H9 (cell line): ENCODE results near the gene GHR. TPM values are rescaled to one million over a fixed set of nuclear protein-coding genes. Genes with fewer than 3 reads are reported as not detected.

Experiments
- DNase-seq: peaks from one replicate; pipeline ENCODE4 v3.0.0-alpha.2; 2017
- H2AFZ ChIP-seq: one replicate; pipeline ENCODE4 v1.6.1; 2013; ENCODE audit warnings: mild to moderate bottlenecking, low read length, control low read depth, moderate library complexity
- H2AK5ac ChIP-seq: 2 replicates; pipeline ENCODE4 v1.6.1; 2013; ENCODE audit warnings: low read length, control low read depth, mixed read lengths; ENCODE audit not compliant: insufficient read length
- H2BK120ac ChIP-seq: one replicate; pipeline ENCODE4 v1.6.1; 2013; ENCODE audit warnings: low read depth, mild to moderate bottlenecking, low read length, control low read depth, inconsistent platforms; ENCODE audit not compliant: poor library complexity, severe bottlenecking
- H2BK12ac ChIP-seq: 2 replicates; pipeline ENCODE4 v1.6.1; 2013; ENCODE audit warnings: low read length, control low read depth, mixed read lengths, low read depth; ENCODE audit not compliant: insufficient read length
- H2BK15ac ChIP-seq: 2 replicates; pipeline ENCODE4 v1.6.1; 2013; ENCODE audit warnings: low read depth, low read length, control low read depth
- H2BK20ac ChIP-seq: one replicate; pipeline ENCODE4 v1.6.1; 2013; ENCODE audit warnings: low read depth, mild to moderate bottlenecking, low read length, control low read depth, inconsistent platforms; ENCODE audit not compliant: poor library complexity, severe bottlenecking
- H2BK5ac ChIP-seq: 2 replicates; pipeline ENCODE4 v1.6.1; 2013; ENCODE audit warnings: low read length, control low read depth, mixed read lengths; ENCODE audit not compliant: insufficient read length
- H3K14ac ChIP-seq: 2 replicates; pipeline ENCODE4 v1.6.1; 2013; ENCODE audit warnings: low read length, control low read depth; ENCODE audit not compliant: insufficient read depth
- H3K18ac ChIP-seq: 2 replicates; pipeline ENCODE4 v1.6.1; 2013; ENCODE audit warnings: low read depth, mild to moderate bottlenecking, mixed read lengths, low read length, control low read depth; ENCODE audit not compliant: insufficient read length
- H3K23ac ChIP-seq: 2 replicates; pipeline ENCODE4 v1.6.1; 2013; ENCODE audit warnings: low read length, control low read depth, mixed read lengths, low read depth; ENCODE audit not compliant: insufficient read length
- H3K23me2 ChIP-seq: 2 replicates; pipeline ENCODE4 v1.6.1; 2013; ENCODE audit warnings: low read depth, mild to moderate bottlenecking, mixed read lengths, low read length, control low read depth; ENCODE audit not compliant: insufficient read length, poor library complexity, severe bottlenecking
- H3K27ac ChIP-seq: 2 replicates; pipeline ENCODE4 v1.5.1; 2013; ENCODE audit warnings: low read length, control low read depth, mixed read lengths, low read depth; ENCODE audit not compliant: insufficient read length
- H3K27me3 ChIP-seq: 2 replicates; pipeline ENCODE4 v1.6.1; 2013; ENCODE audit warnings: low read length, control low read depth, inconsistent platforms; ENCODE audit not compliant: insufficient read depth
- H3K4ac ChIP-seq: 2 replicates; pipeline ENCODE4 v1.6.1; 2013; ENCODE audit warnings: low read depth, mild to moderate bottlenecking, control low read depth, inconsistent platforms, low read length, moderate library complexity
- H3K4me1 ChIP-seq: 2 replicates; pipeline ENCODE4 v1.6.1; 2013; ENCODE audit warnings: low read length, control low read depth, inconsistent platforms; ENCODE audit not compliant: insufficient read depth
- H3K4me2 ChIP-seq: 2 replicates; pipeline ENCODE4 v1.6.1; 2013; ENCODE audit warnings: low read length, control low read depth, mixed read lengths; ENCODE audit not compliant: insufficient read length, insufficient read depth
- H3K56ac ChIP-seq: 2 replicates; pipeline ENCODE4 v1.6.1; 2013; ENCODE audit warnings: low read depth, mild to moderate bottlenecking, mixed read lengths, low read length, control low read depth; ENCODE audit not compliant: insufficient read length
- H3K79me1 ChIP-seq: 2 replicates; pipeline ENCODE4 v1.6.1; 2013; ENCODE audit warnings: low read depth, mild to moderate bottlenecking, moderate library complexity, low read length, control low read depth, inconsistent platforms; ENCODE audit not compliant: insufficient read depth, poor library complexity, severe bottlenecking
- H3K79me2 ChIP-seq: 2 replicates; pipeline ENCODE4 v1.6.1; 2013; ENCODE audit warnings: low read length, control low read depth, inconsistent platforms; ENCODE audit not compliant: insufficient read depth
- H3K9ac ChIP-seq: 2 replicates; pipeline ENCODE4 v1.6.1; 2013; ENCODE audit warnings: low read length, control low read depth, mixed read lengths; ENCODE audit not compliant: insufficient read length; ENCODE audit errors: extremely low read depth
- H3K9me3 ChIP-seq: one replicate; pipeline ENCODE4 v1.6.1; 2013; ENCODE audit warnings: low read depth, low read length, inconsistent platforms; ENCODE audit not compliant: control insufficient read depth
- H3T11ph ChIP-seq: one replicate; pipeline ENCODE4 v1.6.1; 2013; ENCODE audit warnings: mild to moderate bottlenecking, low read length, control low read depth, inconsistent platforms
- H4K20me1 ChIP-seq: one replicate; pipeline ENCODE4 v1.6.1; 2013; ENCODE audit not compliant: control insufficient read depth, insufficient read length, insufficient read depth
- H4K5ac ChIP-seq: 2 replicates; pipeline ENCODE4 v1.6.1; 2013; ENCODE audit warnings: low read depth, mild to moderate bottlenecking, mixed read lengths, low read length, control low read depth; ENCODE audit not compliant: insufficient read length
- H4K8ac ChIP-seq: replicated peaks from 2 replicates; pipeline ENCODE4 v1.6.1; 2013; ENCODE audit warnings: low read length, control low read depth, mixed read lengths, low read depth; ENCODE audit not compliant: insufficient read length
- H4K91ac ChIP-seq: 2 replicates; pipeline ENCODE4 v1.6.1; 2013; ENCODE audit warnings: low read depth, mild to moderate bottlenecking, moderate library complexity, mixed read lengths, low read length, control low read depth; ENCODE audit not compliant: insufficient read length
- H3K27ac Mint-ChIP-seq, 3 experiments: 2 replicates in 2 of 3; 3 replicates in 1 of 3; pipeline ENCODE4 v1.8.0; 2020 to 2021; ENCODE audit warnings: mixed read lengths in 3 of 3, mild to moderate bottlenecking in 1 of 3, moderate library complexity in 1 of 3
- H3K27me3 Mint-ChIP-seq: 2 replicates; pipeline ENCODE4 v1.8.0; 2021; ENCODE audit warnings: low read depth, mild to moderate bottlenecking, moderate library complexity, mixed read lengths
- H3K36me3 Mint-ChIP-seq, 3 experiments: 2 replicates in 2 of 3; 3 replicates in 1 of 3; pipeline ENCODE4 v1.8.0; 2020 to 2021; ENCODE audit warnings: low read depth in 3 of 3, mixed read lengths in 3 of 3; ENCODE audit not compliant: insufficient read depth in 1 of 3
- H3K4me1 Mint-ChIP-seq, 2 experiments: 2 replicates each; pipeline ENCODE4 v1.8.0; 2020; ENCODE audit warnings: mixed read lengths in 2 of 2
- H3K4me3 Mint-ChIP-seq, 2 experiments: 2 replicates in 1 of 2; 3 replicates in 1 of 2; pipeline ENCODE4 v1.8.0; 2020 to 2021; ENCODE audit warnings: mild to moderate bottlenecking in 2 of 2, mixed read lengths in 2 of 2, moderate library complexity in 1 of 2
- H3K9me3 Mint-ChIP-seq, 2 experiments: 2 replicates in 1 of 2; 3 replicates in 1 of 2; pipeline ENCODE4 v1.8.0; 2020; ENCODE audit warnings: mild to moderate bottlenecking in 2 of 2, mixed read lengths in 2 of 2, moderate library complexity in 1 of 2
- WGBS: extraction: QIAGEN DNeasy Blood & Tissue Kit; methylation state at CpG from one replicate; pipeline ENCODE4 v1.1.7; 2013; ENCODE audit warnings: missing lambda C conversion rate, low lambda C conversion rate, mixed read lengths; ENCODE audit not compliant: insufficient read length; ENCODE audit errors: extremely low coverage; 5-methylcytosine and 5-hydroxymethylcytosine counted together
- total RNA-seq: library from RNA; stranded (reverse); gene quantifications from 2 replicates; pipeline ENCODE4 v1.2.1, GENCODE V29; 2021
- TF ChIP-seq, protein P1 (sequence below): fragments of 200-600 bp; sonication (generic); conservative IDR thresholded peaks from 3 replicates; pipeline ENCODE4 v1.8.0; 2021; ENCODE audit warnings: antibody characterized with exemption, mild to moderate bottlenecking

GHR gene
- total RNA-seq, 1 experiment from 2014 or later: 0.20 TPM

DNA sequence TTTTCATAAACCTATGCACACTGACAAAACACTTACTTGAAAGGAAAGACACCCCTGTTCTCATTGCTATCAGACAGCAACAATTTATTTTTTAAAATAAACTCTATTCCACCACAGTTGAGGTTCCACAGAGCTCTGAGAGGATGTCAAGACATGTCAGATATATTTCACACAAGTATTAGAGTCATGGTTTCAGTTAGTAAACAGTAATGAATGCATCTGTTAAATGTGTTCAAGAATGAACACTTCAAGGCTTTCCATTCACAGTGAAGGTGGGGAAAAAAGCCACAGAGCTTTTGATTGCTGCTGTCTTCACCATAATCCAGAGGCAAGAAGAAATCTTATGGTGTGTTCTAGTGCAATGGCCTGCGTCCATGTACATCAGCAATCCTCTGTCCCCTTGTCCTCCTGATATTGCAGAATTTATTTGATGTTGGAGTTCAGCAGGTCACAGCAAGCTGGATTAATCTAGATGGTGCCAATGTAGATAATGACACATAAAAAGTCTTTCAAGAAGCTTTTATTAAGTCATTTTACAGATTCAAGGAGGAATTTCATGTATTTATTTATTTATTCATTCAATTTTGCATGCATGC, 146.8 kb downstream of the GHR start:
- H3K4me3 Mint-ChIP-seq: no peak overlapping the region

More for the DNA sequence above, 146.8 kb downstream of the GHR start:
- Mint-ChIP-seq H3K27me3 (no peaks in the 10 kb centered on the region), H3K36me3 (no peaks in the 10 kb centered on the region), H3K4me1 (no peaks in the 10 kb centered on the region), H3K9me3 (no peaks in the 10 kb centered on the region), H3K27ac (no peak overlapping the region)
- Histone ChIP-seq H3K23me2 (no peaks in the 10 kb centered on the region), H2BK120ac (no peak overlapping the region), H2BK5ac (no peak overlapping the region), H4K91ac (no peak overlapping the region), H3T11ph (no peak overlapping the region), H4K8ac (no peak overlapping the region), H3K4ac (no peak overlapping the region), H3K4me2 (no peak overlapping the region), H3K56ac (no peak overlapping the region), H2AFZ (no peak overlapping the region), H4K20me1 (no peaks in the 10 kb centered on the region), H3K9ac (no peak overlapping the region), H2BK12ac (no peak overlapping the region), H3K9me3 (no peaks in the 10 kb centered on the region), H3K79me1 (no peaks in the 10 kb centered on the region), H3K14ac (no peak overlapping the region), H3K23ac (no peak overlapping the region), H2BK20ac (no peak overlapping the region), H3K4me1 (no peaks in the 10 kb centered on the region), H3K27me3 (no peaks in the 10 kb centered on the region), H3K18ac (no peak overlapping the region), H2BK15ac (no peak overlapping the region), H4K5ac (no peak overlapping the region), H3K27ac (no peak overlapping the region), H3K79me2 (no peaks in the 10 kb centered on the region), H2AK5ac (no peak overlapping the region)
- no CpG with 5 or more reads among the region's 1 CpG for WGBS
- no peak for DNase-seq
- TF ChIP-seq, protein P1, sequence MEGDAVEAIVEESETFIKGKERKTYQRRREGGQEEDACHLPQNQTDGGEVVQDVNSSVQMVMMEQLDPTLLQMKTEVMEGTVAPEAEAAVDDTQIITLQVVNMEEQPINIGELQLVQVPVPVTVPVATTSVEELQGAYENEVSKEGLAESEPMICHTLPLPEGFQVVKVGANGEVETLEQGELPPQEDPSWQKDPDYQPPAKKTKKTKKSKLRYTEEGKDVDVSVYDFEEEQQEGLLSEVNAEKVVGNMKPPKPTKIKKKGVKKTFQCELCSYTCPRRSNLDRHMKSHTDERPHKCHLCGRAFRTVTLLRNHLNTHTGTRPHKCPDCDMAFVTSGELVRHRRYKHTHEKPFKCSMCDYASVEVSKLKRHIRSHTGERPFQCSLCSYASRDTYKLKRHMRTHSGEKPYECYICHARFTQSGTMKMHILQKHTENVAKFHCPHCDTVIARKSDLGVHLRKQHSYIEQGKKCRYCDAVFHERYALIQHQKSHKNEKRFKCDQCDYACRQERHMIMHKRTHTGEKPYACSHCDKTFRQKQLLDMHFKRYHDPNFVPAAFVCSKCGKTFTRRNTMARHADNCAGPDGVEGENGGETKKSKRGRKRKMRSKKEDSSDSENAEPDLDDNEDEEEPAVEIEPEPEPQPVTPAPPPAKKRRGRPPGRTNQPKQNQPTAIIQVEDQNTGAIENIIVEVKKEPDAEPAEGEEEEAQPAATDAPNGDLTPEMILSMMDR: no peak
